VCaP (cell line): ENCODE data around the gene B2M.
"Not testable (repeated sequence)": the region's sequence is repeated elsewhere in the genome, so short reads cannot be mapped to it uniquely, and the experiment has no call there.

Experiments used
- H3K27ac ChIP-seq: fragments of 450-650 bp; 2 replicates; pipeline ENCODE4 v1.5.1; 2017
- CTCF ChIP-seq: fragments of 450-650 bp; conservative IDR thresholded peaks from 2 replicates; pipeline ENCODE4 v1.5.1; 2017; ENCODE audit warnings: mild to moderate bottlenecking, moderate library complexity

The B2M gene

GRCh38 chr15:44692659-44693058 is 18.7 kb upstream of the B2M start:
- no peak for TF ChIP-seq CTCF
- H3K27ac ChIP-seq, result no peak overlapping the region

GRCh38 chr15:44694416-44694815 is 16.9 kb upstream of the B2M start:
- no peak for TF ChIP-seq CTCF
- H3K27ac ChIP-seq, result no peak overlapping the region

- H3K27ac ChIP-seq, result no peak overlapping the region
- no peak for TF ChIP-seq CTCF
Observed at GRCh38 chr15:44695294-44695693, 16.0 kb upstream of the B2M start.

- no peak overlapping the region for H3K27ac ChIP-seq
- TF ChIP-seq CTCF, result no peak
Observed at GRCh38 chr15:44697014-44697413, 14.3 kb upstream of the B2M start.

- H3K27ac ChIP-seq, result no peak overlapping the region
- TF ChIP-seq CTCF, result no peak
Observed at GRCh38 chr15:44698641-44699040, 12.7 kb upstream of the B2M start.

GRCh38 chr15:44700676-44701075 is 10.6 kb upstream of the B2M start:
- H3K27ac ChIP-seq, result not testable (repeated sequence)

GRCh38 chr15:44705986-44706385 is 5.3 kb upstream of the B2M start:
- H3K27ac ChIP-seq, result no peak overlapping the region
- no peak for TF ChIP-seq CTCF

- no peak for TF ChIP-seq CTCF
- no peak overlapping the region for H3K27ac ChIP-seq
Observed at GRCh38 chr15:44706401-44706800, 4.9 kb upstream of the B2M start.
